SU-DHL-6 (cell line): ENCODE measurements around the gene NUP205.

Source experiments
- CTCF ChIP-seq: fragments of 200-600 bp; sonication (generic); IDR thresholded peaks from one replicate; pipeline ENCODE4 v1.5.1; 2017; ENCODE audit warnings: antibody characterized with exemption, mild to moderate bottlenecking, low read length, moderate library complexity; ENCODE audit not compliant: insufficient read depth, poor library complexity, severe bottlenecking
- EZH2phosphoT487 ChIP-seq: fragments of 200-600 bp; sonication (generic), shearing (Covaris generic); conservative IDR thresholded peaks from 2 replicates; pipeline ENCODE4 v1.6.1; 2018; ENCODE audit warnings: mild to moderate bottlenecking, antibody characterized with exemption, low read length, moderate library complexity, mixed read lengths

GRCh38 chr7:135645296-135645904 lies 87.7 kb downstream of the NUP205 start:
- TF ChIP-seq CTCF = peak; percentile 52
- TF ChIP-seq EZH2phosphoT487 = no peak
